Esophagus squamous epithelium (tissue), 4 donors: ENCODE data around the gene NPAS2.

Experiments used
- CTCF ChIP-seq, 6 experiments: fragments of 450-650 bp in 4 of 6; fragments of 200-600 bp in 2 of 6; sonication (generic) in 2 of 6; IDR thresholded peaks; one replicate each; pipeline ENCODE4 v1.5.1; 2016 to 2019; ENCODE audit warnings: antibody characterized with exemption in 6 of 6, mild to moderate bottlenecking in 4 of 6, moderate library complexity in 4 of 6
- POLR2A ChIP-seq, 4 donors: fragments of 450-650 bp; IDR thresholded peaks; one replicate each; pipeline ENCODE4 v1.6.1; 2017; ENCODE audit warnings: antibody characterized with exemption in 4 of 4, mild to moderate bottlenecking in 4 of 4, moderate library complexity in 3 of 4

GRCh38 chr2:100980046-100980445, 160.1 kb downstream of the NPAS2 start:
- TF ChIP-seq POLR2A (IDR thresholded peaks at IDR 0.05) (no peak), CTCF (IDR thresholded peaks at IDR 0.05) (no peak)
